ENCODE measurements around the gene SMAD3. TPM values are rescaled to one million over a fixed set of nuclear protein-coding genes. Genes with fewer than 3 reads are reported as not detected.

Gene SMAD3
- total RNA-seq, 1 experiment from 2014 or later: 82.5 TPM

- no peak for DNase-seq (ENCODE audit: low spot score)
These were observed 14.9 kb downstream of the SMAD3 start for GRCh38 chr15:67080118-67080899.

GRCh38 chr15:67080900-67081431, 15.6 kb downstream of the SMAD3 start:
- no peak for DNase-seq (ENCODE audit: low spot score)

- DNase-seq (ENCODE audit: low spot score): no peak
These were observed 16.7 kb downstream of the SMAD3 start for GRCh38 chr15:67082007-67082536.

- DNase-seq (ENCODE audit: low spot score): no peak
These were observed 17.8 kb downstream of the SMAD3 start for GRCh38 chr15:67083135-67083762.

GRCh38 chr15:67084561-67084960, 19.2 kb downstream of the SMAD3 start:
- DNase-seq (ENCODE audit: low spot score): no peak

- DNase-seq (ENCODE audit: low spot score): no peak
These were observed 19.9 kb downstream of the SMAD3 start for GRCh38 chr15:67085237-67085817.

GRCh38 chr15:67085818-67086636, 20.6 kb downstream of the SMAD3 start:
- DNase-seq (ENCODE audit: low spot score): no peak

- no peak for DNase-seq (ENCODE audit: low spot score)
These were observed 21.2 kb downstream of the SMAD3 start for GRCh38 chr15:67086637-67086914.

- no peak for DNase-seq (ENCODE audit: low spot score)
These were observed 22.2 kb downstream of the SMAD3 start for GRCh38 chr15:67087507-67088172.

- DNase-seq (ENCODE audit: low spot score): no peak
These were observed 24.1 kb downstream of the SMAD3 start for GRCh38 chr15:67089217-67090193.

GRCh38 chr15:67090297-67091070, 25.1 kb downstream of the SMAD3 start:
- no peak for DNase-seq (ENCODE audit: low spot score)

- DNase-seq (ENCODE audit: low spot score): peak; percentile 80
These were observed 25.9 kb downstream of the SMAD3 start for GRCh38 chr15:67091071-67091979.

- DNase-seq (ENCODE audit: low spot score): no peak
These were observed 26.7 kb downstream of the SMAD3 start for GRCh38 chr15:67091980-67092677.

GRCh38 chr15:67092752-67093503, 27.5 kb downstream of the SMAD3 start:
- DNase-seq (ENCODE audit: low spot score): no peak

- DNase-seq (ENCODE audit: low spot score): no peak
These were observed 28.1 kb downstream of the SMAD3 start for GRCh38 chr15:67093504-67093862.

GRCh38 chr15:67094001-67094826, 28.8 kb downstream of the SMAD3 start:
- no peak for DNase-seq (ENCODE audit: low spot score)

Measured in HT-29 (cell line).